B cell (primary cell): ENCODE data around the gene AIFM1. TPM values are rescaled to one million over a fixed set of nuclear protein-coding genes. Genes with fewer than 3 reads are reported as not detected.

Experiments used
- ATAC-seq: fragments of 200-7000 bp; cut with Tn5 transposase; one replicate; pipeline ENCODE4 v1.10.0; 2021; ENCODE audit warnings: low read depth, mild to moderate bottlenecking, moderate number of reproducible peaks, moderate library complexity
- CTCF ChIA-PET: fragments of 350-600 bp; sonication (Branson Sonifier 250); formaldehyde crosslinking; loops from one replicate; lab custom pipeline; 2021; ENCODE audit warnings: antibody characterized with exemption, inconsistent platforms; lab: Charles Lee
- POLR2A ChIA-PET: fragments of 350-600 bp; sonication (Branson Sonifier 250); formaldehyde crosslinking; loops from one replicate; lab custom pipeline; 2021; ENCODE audit warnings: antibody characterized with exemption; lab: Charles Lee
- DNase-seq: peaks from one replicate; pipeline ENCODE4 v3.0.0; 2013
- H2AFZ ChIP-seq: 2 replicates; pipeline ENCODE4 v1.6.1; 2012; ENCODE audit warnings: mild to moderate bottlenecking, low read depth, low read length; ENCODE audit not compliant: insufficient read depth, poor library complexity, severe bottlenecking
- H3K27ac ChIP-seq, 2 donors: 1 replicate in 1 of 2; 2 replicates in 1 of 2; pipeline ENCODE4 v1.5.1; 2012 to 2013; ENCODE audit warnings: low read length in 2 of 2, mild to moderate bottlenecking in 2 of 2, moderate library complexity in 1 of 2
- H3K27me3 ChIP-seq, 4 experiments: fragments of 200-600 bp in 1 of 4; sonication (generic) in 1 of 4; replicated peaks in 1 of 4; 1 replicate in 2 of 4; 2 replicates in 2 of 4; pipeline versions ENCODE4 v1.6.1 to v1.7.0; 2013 to 2016; ENCODE audit warnings: low read length in 3 of 4, mild to moderate bottlenecking in 2 of 4, mixed read lengths in 1 of 4, moderate library complexity in 1 of 4; ENCODE audit not compliant: insufficient read depth in 4 of 4, control insufficient read depth in 3 of 4; ENCODE audit errors: control extremely low read depth in 1 of 4
- H3K36me3 ChIP-seq, 2 experiments: replicated peaks in 1 of 2; 1 replicate in 1 of 2; 2 replicates in 1 of 2; pipeline versions ENCODE4 v1.6.1 to v1.7.1; 2013; ENCODE audit warnings: low read length in 1 of 2; ENCODE audit not compliant: insufficient read depth in 2 of 2, control insufficient read depth in 1 of 2; ENCODE audit errors: control extremely low read depth in 1 of 2, extremely low read depth in 1 of 2
- H3K4me1 ChIP-seq, 2 donors: fragments of 200-600 bp in 1 of 2; sonication (generic) in 1 of 2; 1 replicate in 1 of 2; 2 replicates in 1 of 2; pipeline versions ENCODE4 v1.5.1 to v1.6.1; 2013 to 2017; ENCODE audit warnings: low read length in 2 of 2; ENCODE audit not compliant: control insufficient read depth in 2 of 2, insufficient read depth in 2 of 2
- H3K4me2 ChIP-seq: replicated peaks from 2 replicates; pipeline ENCODE3; 2012; ENCODE audit warnings: mild to moderate bottlenecking, low read depth, low read length; ENCODE audit not compliant: poor library complexity, severe bottlenecking
- H3K4me3 ChIP-seq, 5 experiments: fragments of 200-600 bp in 1 of 5; sonication (generic) in 1 of 5; 1 replicate in 3 of 5; 2 replicates in 2 of 5; pipeline versions ENCODE4 v1.5.1 to v1.7.0; 2011 to 2016; ENCODE audit warnings: low read length in 4 of 5, mild to moderate bottlenecking in 4 of 5, low read depth in 2 of 5, control low read depth in 1 of 5, moderate library complexity in 1 of 5; ENCODE audit not compliant: insufficient read depth in 1 of 5; ENCODE audit errors: control extremely low read depth in 1 of 5, extremely low read depth in 1 of 5
- H3K79me2 ChIP-seq: fragments of 200-600 bp; sonication (generic); one replicate; pipeline ENCODE4 v1.6.0; 2016; ENCODE audit warnings: low read length; ENCODE audit not compliant: control insufficient read depth, insufficient read depth
- H3K9ac ChIP-seq: fragments of 200-600 bp; sonication (generic); 2 replicates; pipeline ENCODE4 v1.6.1; 2017; ENCODE audit warnings: mild to moderate bottlenecking, low read length, moderate library complexity
- H3K9me3 ChIP-seq, 3 donors: one replicate each; pipeline versions ENCODE4 v1.6.1 to v1.7.1; 2013; ENCODE audit warnings: low read length in 2 of 3; ENCODE audit not compliant: control insufficient read depth in 2 of 3, insufficient read depth in 1 of 3; ENCODE audit errors: control extremely low read depth in 1 of 3
- H4K20me1 ChIP-seq: 2 replicates; pipeline ENCODE4 v1.6.0; 2012; ENCODE audit warnings: mild to moderate bottlenecking, low read length; ENCODE audit not compliant: insufficient read depth, control insufficient read depth, poor library complexity, severe bottlenecking
- H3K27ac Mint-ChIP-seq: one replicate; pipeline ENCODE4 v1.8.0; 2021; ENCODE audit warnings: mixed read lengths
- H3K27me3 Mint-ChIP-seq: one replicate; pipeline ENCODE4 v1.8.0; 2021; ENCODE audit warnings: mixed read lengths
- H3K4me1 Mint-ChIP-seq: one replicate; pipeline ENCODE4 v1.8.0; 2021; ENCODE audit warnings: mixed read lengths
- H3K4me3 Mint-ChIP-seq: one replicate; pipeline ENCODE4 v1.8.0; 2021; ENCODE audit warnings: mixed read lengths
- H3K9me3 Mint-ChIP-seq: one replicate; pipeline ENCODE4 v1.8.0; 2022; ENCODE audit warnings: mixed read lengths; ENCODE audit not compliant: insufficient read depth
- EZH2 ChIP-seq: IDR thresholded peaks from 2 replicates; pipeline ENCODE4 v1.6.1; 2012; ENCODE audit warnings: borderline replicate concordance, low read depth, mild to moderate bottlenecking, moderate library complexity, low read length; ENCODE audit not compliant: insufficient read depth, poor library complexity, severe bottlenecking
- WGBS: methylation state at CpG from one replicate; pipeline ENCODE4 v1.1.5; 2013; ENCODE audit warnings: missing lambda C conversion rate; ENCODE audit not compliant: insufficient coverage; 5-methylcytosine and 5-hydroxymethylcytosine counted together
- intact Hi-C: fragments of 100-400 bp; cut with micrococcal nuclease; formaldehyde crosslinking; loops from one replicate; pipeline ENCODE4 v1.10.0; 2022
- polyA plus RNA-seq: library from polyadenylated mRNA; depleted of rRNA; stranded (reverse); fragments of >200 nt; gene quantifications from 2 replicates; pipeline ENCODE4 v1.2.3, GENCODE V29; 2012
- total RNA-seq, 2 donors: library from RNA; stranded (reverse); fragments of 120-200 nt in 1 of 2; gene quantifications; 1 replicate in 1 of 2; 2 replicates in 1 of 2; pipeline versions ENCODE4 v1.2.3 to v1.2.4, GENCODE V29; 2013 to 2022
- TF ChIP-seq, protein P1 (sequence below): fragments of 200-600 bp; IDR thresholded peaks from one replicate; pipeline ENCODE4 v1.8.0; 2022; ENCODE audit warnings: antibody characterized with exemption, mild to moderate bottlenecking

AIFM1 gene
- total and polyA plus RNA-seq, 2 donors (not counting 1 experiment from before 2014, with no cell fraction given), result 11.4 to 15.9 TPM

- Mint-ChIP-seq H3K27me3 (no peaks in the 10 kb centered on the region), H3K4me1 (peaks cover 22% of the 10 kb centered on the region), H3K9me3 (no peaks in the 10 kb centered on the region), H3K4me3 (peak overlapping the region; percentile 49), H3K27ac (peak overlapping the region; percentile 61)
- Histone ChIP-seq H3K4me3 (peak overlapping the region in 3 of 5 experiments; percentile 25 to 35 (median 27)), H3K9me3 (no peaks in the 10 kb centered on the region), H3K36me3 (no peaks in the 10 kb centered on the region), H3K4me1 (peaks cover 9 to 18% of the 10 kb centered on the region in 2 donors), H3K79me2 (peaks cover 37% of the 10 kb centered on the region), H2AFZ (peak overlapping the region; percentile 64), H3K27me3 (no peaks in the 10 kb centered on the region), H4K20me1 (peaks cover 22% of the 10 kb centered on the region), H3K9ac (peak overlapping the region; percentile 29), H3K27ac (no peak overlapping the region), H3K4me2 (peak overlapping the region; percentile 72)
- intact Hi-C loops, result no loop called here
- ChIA-PET POLR2A (interaction anchor here (1.4 to 1.6 kb wide), 2 partner anchors 28 to 30 kb away, joined by 4 to 5 read pairs; no protein-coding TSS in a partner anchor), CTCF (interaction anchor here (0.5 to 2.3 kb wide), 6 partner anchors 8 to 33 kb away, joined by 3 to 12 read pairs (median 5); no protein-coding TSS in a partner anchor)
- 41% methylated on average over 22 of the region's 43 CpGs for WGBS
- DNase-seq, result no peak
- ATAC-seq, result no peak
- TF ChIP-seq EZH2, result no peak
- TF ChIP-seq, protein P1, sequence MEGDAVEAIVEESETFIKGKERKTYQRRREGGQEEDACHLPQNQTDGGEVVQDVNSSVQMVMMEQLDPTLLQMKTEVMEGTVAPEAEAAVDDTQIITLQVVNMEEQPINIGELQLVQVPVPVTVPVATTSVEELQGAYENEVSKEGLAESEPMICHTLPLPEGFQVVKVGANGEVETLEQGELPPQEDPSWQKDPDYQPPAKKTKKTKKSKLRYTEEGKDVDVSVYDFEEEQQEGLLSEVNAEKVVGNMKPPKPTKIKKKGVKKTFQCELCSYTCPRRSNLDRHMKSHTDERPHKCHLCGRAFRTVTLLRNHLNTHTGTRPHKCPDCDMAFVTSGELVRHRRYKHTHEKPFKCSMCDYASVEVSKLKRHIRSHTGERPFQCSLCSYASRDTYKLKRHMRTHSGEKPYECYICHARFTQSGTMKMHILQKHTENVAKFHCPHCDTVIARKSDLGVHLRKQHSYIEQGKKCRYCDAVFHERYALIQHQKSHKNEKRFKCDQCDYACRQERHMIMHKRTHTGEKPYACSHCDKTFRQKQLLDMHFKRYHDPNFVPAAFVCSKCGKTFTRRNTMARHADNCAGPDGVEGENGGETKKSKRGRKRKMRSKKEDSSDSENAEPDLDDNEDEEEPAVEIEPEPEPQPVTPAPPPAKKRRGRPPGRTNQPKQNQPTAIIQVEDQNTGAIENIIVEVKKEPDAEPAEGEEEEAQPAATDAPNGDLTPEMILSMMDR, result no peak
Observed at GRCh38 chrX:130111220-130112154, 54.2 kb downstream of the AIFM1 start.
